Testis (tissue), 2 donors: ENCODE results near the gene NFILZ.

Source experiments
- POLR2A ChIP-seq: fragments of 450-650 bp; IDR thresholded peaks from one replicate; pipeline ENCODE4 v1.6.1; 2017; ENCODE audit warnings: antibody characterized with exemption, mild to moderate bottlenecking, moderate library complexity
- TF ChIP-seq, protein P1 (sequence below), 3 experiments: fragments of 450-650 bp in 2 of 3; fragments of 200-600 bp in 1 of 3; sonication (generic) in 1 of 3; IDR thresholded peaks; one replicate each; pipeline ENCODE4 v1.5.1; 2016 to 2019; ENCODE audit warnings: antibody characterized with exemption in 3 of 3, mild to moderate bottlenecking in 2 of 3, moderate library complexity in 1 of 3

- no peak for TF ChIP-seq POLR2A
- TF ChIP-seq, protein P1, sequence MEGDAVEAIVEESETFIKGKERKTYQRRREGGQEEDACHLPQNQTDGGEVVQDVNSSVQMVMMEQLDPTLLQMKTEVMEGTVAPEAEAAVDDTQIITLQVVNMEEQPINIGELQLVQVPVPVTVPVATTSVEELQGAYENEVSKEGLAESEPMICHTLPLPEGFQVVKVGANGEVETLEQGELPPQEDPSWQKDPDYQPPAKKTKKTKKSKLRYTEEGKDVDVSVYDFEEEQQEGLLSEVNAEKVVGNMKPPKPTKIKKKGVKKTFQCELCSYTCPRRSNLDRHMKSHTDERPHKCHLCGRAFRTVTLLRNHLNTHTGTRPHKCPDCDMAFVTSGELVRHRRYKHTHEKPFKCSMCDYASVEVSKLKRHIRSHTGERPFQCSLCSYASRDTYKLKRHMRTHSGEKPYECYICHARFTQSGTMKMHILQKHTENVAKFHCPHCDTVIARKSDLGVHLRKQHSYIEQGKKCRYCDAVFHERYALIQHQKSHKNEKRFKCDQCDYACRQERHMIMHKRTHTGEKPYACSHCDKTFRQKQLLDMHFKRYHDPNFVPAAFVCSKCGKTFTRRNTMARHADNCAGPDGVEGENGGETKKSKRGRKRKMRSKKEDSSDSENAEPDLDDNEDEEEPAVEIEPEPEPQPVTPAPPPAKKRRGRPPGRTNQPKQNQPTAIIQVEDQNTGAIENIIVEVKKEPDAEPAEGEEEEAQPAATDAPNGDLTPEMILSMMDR (IDR thresholded peaks at IDR 0.05) = no peak
Observed at GRCh38 chr19:8629996-8630683, at the start of gene NFILZ.
